ENCODE results near the gene POLN.

POLN gene

DNA sequence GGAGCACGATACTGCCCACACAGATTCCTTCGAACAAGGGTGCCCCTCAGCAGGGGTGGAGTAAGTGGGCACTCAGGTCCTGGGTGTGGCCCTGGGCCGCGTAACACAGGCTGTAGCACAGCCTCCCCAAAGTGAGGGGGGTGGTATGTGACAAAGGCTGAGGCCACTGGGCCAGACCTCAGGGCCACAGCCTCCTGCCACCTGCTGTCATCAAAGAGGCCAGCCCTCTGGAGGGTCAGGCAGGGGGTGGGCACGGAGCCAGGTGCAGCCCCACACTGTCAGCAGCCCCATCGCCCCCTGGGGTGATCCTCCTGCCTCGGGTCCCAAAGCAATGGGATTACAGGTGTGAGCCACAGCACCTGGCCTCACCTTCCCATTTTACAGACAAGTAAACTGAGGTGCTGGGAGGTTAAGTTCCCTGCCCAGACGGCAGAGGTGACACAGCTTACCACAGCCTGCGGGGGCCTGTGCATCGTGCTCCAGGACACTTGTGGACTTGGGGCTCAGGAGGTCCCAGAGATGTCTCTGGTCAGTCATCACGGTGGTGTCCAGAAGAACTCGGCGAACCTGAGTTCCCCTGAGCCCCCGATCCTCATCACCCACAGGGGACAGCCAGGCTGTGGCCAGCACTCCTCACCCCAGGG is 47.5 kb upstream of the POLN start:
- H3K27ac ChIP-seq = no peak overlapping the region
- H3K27me3 ChIP-seq (ENCODE audit: insufficient read depth, low read depth, severe bottlenecking) = no peaks in the 10 kb centered on the region

DNA sequence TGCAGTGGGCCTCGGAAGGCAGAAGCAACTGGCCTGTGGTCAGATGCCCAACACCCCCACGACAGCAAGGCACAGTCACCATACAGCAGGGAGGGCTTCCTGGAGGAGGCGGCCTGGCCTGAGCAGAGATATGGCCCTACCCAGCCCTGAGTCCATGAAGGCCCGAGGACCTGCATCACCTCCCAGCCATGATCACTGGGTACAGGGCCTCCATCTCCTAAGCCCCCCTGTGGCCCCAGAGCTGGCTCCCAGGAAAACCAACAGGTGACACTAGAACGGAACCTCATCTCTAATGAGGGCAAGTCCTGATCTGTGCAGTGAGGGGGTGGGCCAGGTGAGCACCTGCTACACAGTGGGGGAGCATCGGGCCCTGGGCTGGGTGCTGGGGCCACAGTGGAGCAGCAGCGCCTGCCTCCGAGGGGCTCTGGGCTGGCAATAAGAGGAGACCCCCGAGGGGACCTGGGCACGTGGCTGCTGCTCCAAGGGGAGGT is 46.2 kb upstream of the POLN start:
- Histone ChIP-seq H3K9me3 (ENCODE audit: severe bottlenecking) (no peaks in the 10 kb centered on the region), H3K27ac (no peak overlapping the region), H3K4me3 (ENCODE audit: low read depth, low read length) (no peak overlapping the region), H3K36me3 (no peaks in the 10 kb centered on the region), H3K27me3 (ENCODE audit: insufficient read depth, low read depth, severe bottlenecking) (no peaks in the 10 kb centered on the region)
- TF ChIP-seq, protein P1, sequence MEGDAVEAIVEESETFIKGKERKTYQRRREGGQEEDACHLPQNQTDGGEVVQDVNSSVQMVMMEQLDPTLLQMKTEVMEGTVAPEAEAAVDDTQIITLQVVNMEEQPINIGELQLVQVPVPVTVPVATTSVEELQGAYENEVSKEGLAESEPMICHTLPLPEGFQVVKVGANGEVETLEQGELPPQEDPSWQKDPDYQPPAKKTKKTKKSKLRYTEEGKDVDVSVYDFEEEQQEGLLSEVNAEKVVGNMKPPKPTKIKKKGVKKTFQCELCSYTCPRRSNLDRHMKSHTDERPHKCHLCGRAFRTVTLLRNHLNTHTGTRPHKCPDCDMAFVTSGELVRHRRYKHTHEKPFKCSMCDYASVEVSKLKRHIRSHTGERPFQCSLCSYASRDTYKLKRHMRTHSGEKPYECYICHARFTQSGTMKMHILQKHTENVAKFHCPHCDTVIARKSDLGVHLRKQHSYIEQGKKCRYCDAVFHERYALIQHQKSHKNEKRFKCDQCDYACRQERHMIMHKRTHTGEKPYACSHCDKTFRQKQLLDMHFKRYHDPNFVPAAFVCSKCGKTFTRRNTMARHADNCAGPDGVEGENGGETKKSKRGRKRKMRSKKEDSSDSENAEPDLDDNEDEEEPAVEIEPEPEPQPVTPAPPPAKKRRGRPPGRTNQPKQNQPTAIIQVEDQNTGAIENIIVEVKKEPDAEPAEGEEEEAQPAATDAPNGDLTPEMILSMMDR (IDR thresholded peaks at IDR 0.05; ENCODE audit: low read depth, low read length) = no peak
- DNase-seq = peak; percentile 7

More for the DNA sequence above, 47.5 kb upstream of the POLN start:
- DNase-seq = peak; percentile 6
- no peaks in the 10 kb centered on the region for H3K36me3 ChIP-seq
- H3K9me3 ChIP-seq (ENCODE audit: severe bottlenecking) = peaks cover 3% of the 10 kb centered on the region
- no peak overlapping the region for H3K4me3 ChIP-seq (ENCODE audit: low read depth, low read length)
- TF ChIP-seq, protein P1 (IDR thresholded peaks at IDR 0.05; ENCODE audit: low read depth, low read length) = no peak

DNA sequence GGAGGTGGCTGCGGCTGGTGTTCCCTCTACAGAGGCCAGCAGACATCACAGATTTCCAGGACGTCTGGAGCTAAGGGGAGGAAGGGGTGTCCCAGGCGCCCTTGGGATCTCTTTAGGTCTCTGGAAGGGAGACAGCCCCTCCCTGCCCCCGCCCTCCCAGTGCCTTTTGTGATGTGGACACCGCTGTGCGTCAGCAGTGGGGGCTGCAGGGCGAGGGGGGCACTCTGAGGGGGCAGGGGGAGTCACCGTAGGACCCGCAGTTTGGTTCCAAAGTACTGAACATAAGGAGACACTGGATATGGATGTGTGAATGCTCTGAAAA is 45.6 kb upstream of the POLN start:
- Histone ChIP-seq H3K27me3 (ENCODE audit: insufficient read depth, low read depth, severe bottlenecking) (no peaks in the 10 kb centered on the region), H3K36me3 (no peaks in the 10 kb centered on the region), H3K9me3 (ENCODE audit: severe bottlenecking) (no peaks in the 10 kb centered on the region), H3K27ac (no peak overlapping the region), H3K4me3 (ENCODE audit: low read depth, low read length) (no peak overlapping the region)
- DNase-seq = no peak
- TF ChIP-seq, protein P1 (IDR thresholded peaks at IDR 0.05; ENCODE audit: low read depth, low read length) = no peak

DNA sequence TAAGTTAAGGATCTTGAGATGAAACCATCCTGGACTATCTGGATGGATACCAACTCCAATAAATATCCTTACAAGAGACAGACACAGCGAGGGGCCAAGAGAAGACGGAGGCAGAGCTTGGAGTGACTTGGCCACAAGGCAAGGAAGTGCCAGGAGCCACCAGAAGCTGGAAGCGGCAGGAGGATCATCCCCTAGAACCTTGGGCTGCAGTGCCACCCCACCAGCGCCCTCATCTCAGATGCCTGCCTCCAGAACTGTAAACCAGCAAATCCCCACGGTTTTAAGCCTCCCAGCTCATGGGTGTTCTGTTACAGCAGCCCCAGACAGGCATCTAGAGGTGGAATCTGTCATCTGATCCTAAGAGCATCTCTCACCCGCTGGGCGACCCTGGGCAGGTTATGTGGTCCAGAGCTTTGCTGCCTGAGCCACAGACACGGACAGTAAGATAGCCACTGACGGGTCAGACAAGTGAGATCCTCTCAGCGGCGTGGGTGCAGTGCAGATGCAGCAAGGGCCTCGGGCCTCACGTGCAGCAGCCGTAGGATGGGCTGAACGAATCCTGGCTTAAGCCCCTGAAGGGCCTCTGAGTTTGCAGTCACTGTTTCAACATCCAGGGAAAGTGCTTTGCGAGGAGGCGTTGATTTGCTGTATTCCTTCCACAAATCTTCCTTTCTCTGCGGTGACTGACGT is 45.1 kb upstream of the POLN start:
- no peaks in the 10 kb centered on the region for H3K27me3 ChIP-seq (ENCODE audit: insufficient read depth, low read depth, severe bottlenecking)
- no peak overlapping the region for H3K27ac ChIP-seq
- no peak overlapping the region for H3K4me3 ChIP-seq (ENCODE audit: low read depth, low read length)
- peak; percentile 88 for DNase-seq
- H3K36me3 ChIP-seq = no peaks in the 10 kb centered on the region
- H3K9me3 ChIP-seq (ENCODE audit: severe bottlenecking) = no peaks in the 10 kb centered on the region
- TF ChIP-seq, protein P1 (IDR thresholded peaks at IDR 0.05; ENCODE audit: low read depth, low read length) = peak; percentile 1; the same call in 1 of the 2 replicates

DNA sequence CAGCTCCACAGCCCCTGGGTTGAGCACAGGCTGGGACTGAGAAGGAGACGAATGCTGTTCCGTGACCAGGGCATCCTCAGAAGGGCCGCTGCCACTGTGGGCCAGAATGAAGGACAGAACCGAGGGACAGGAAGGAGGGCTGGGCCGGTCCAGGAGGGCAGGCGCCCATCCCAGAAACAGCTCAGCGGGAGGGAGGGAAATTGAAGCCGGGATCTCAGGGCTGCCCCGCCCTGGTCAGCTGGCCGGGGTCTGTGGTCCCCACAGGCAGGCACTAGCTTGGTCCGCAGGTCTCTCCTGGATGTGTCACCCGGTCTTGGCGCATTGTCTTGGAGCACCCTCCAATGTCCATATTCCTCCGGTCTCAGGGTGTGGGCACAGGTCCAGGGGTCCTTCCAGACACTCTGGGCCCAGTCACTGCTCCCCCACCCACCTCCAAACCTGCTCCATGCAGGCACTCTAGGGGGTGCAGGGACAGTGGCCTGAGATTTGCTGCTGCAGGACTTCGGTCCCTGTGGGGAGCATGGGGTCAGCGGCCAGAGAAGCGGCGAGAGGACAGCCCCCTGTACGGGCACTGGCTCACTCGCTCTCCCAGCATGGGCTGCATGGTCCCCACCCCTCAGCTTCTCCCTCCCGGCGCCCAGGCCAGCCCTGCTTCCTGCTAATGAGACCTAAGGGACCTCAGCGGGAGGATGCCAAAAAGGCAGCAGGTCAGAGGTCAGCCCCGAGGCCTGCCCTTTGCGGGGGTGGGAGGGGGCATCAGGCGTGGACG is 43.9 kb upstream of the POLN start:
- Histone ChIP-seq H3K9me3 (ENCODE audit: severe bottlenecking) (no peaks in the 10 kb centered on the region), H3K27me3 (ENCODE audit: insufficient read depth, low read depth, severe bottlenecking) (no peaks in the 10 kb centered on the region), H3K36me3 (no peaks in the 10 kb centered on the region), H3K4me3 (ENCODE audit: low read depth, low read length) (no peak overlapping the region), H3K27ac (no peak overlapping the region)
- TF ChIP-seq, protein P1 (IDR thresholded peaks at IDR 0.05; ENCODE audit: low read depth, low read length) = no peak
- DNase-seq = no peak
